HG02885 (cell line): Measurements from ENCODE around the gene ARID3A.
"Not testable (repeated sequence)": the region's sequence is repeated elsewhere in the genome, so short reads cannot be mapped to it uniquely, and the experiment has no call there.

Source experiments
- ATAC-seq: cut with Tn5 transposase; IDR thresholded peaks from one replicate; pipeline ENCODE4 v1.9.1; 2021; ENCODE audit warnings: mild to moderate bottlenecking; ENCODE audit not compliant: unreplicated experiment, poor library complexity

The ARID3A gene

GRCh38 chr19:944171-944567, 18.3 kb downstream of the ARID3A start:
- ATAC-seq = no peak

GRCh38 chr19:944663-945241, 18.9 kb downstream of the ARID3A start:
- no peak for ATAC-seq

- ATAC-seq = no peak
These were observed 19.8 kb downstream of the ARID3A start for GRCh38 chr19:945401-946252.

GRCh38 chr19:947090-947706, 21.4 kb downstream of the ARID3A start:
- peak; percentile 10 for ATAC-seq

GRCh38 chr19:947707-948539, 22.1 kb downstream of the ARID3A start:
- ATAC-seq = peak; percentile 68

GRCh38 chr19:948842-949496, 23.1 kb downstream of the ARID3A start:
- ATAC-seq = no peak

GRCh38 chr19:950352-951066, 24.7 kb downstream of the ARID3A start:
- ATAC-seq = no peak

- ATAC-seq = no peak
These were observed 26.3 kb downstream of the ARID3A start for GRCh38 chr19:952049-952679.

- ATAC-seq = no peak
These were observed 27.0 kb downstream of the ARID3A start for GRCh38 chr19:952680-953444.

GRCh38 chr19:953445-954271, 27.8 kb downstream of the ARID3A start:
- no peak for ATAC-seq

GRCh38 chr19:954272-954671, 28.4 kb downstream of the ARID3A start:
- ATAC-seq = no peak

GRCh38 chr19:954672-955494, 29.0 kb downstream of the ARID3A start:
- ATAC-seq = peak; percentile 58

GRCh38 chr19:955803-956765, 30.2 kb downstream of the ARID3A start:
- no peak for ATAC-seq

GRCh38 chr19:956766-957440, 31.1 kb downstream of the ARID3A start:
- ATAC-seq = no peak

GRCh38 chr19:957578-957977, 31.7 kb downstream of the ARID3A start:
- not testable (repeated sequence) for ATAC-seq
